Fibroblast of skin of right quadriceps (primary cell): ENCODE data around the gene ZNF222.
A peak's percentile ranks its signal among the peaks of the same experiment; 100 is the strongest.

ENCODE experiments used
- DNase-seq: peaks from one replicate; pipeline ENCODE4 v3.0.0-alpha.2; 2013

The ZNF222 gene

GRCh38 chr19:44055870-44056269, 30.7 kb downstream of the ZNF222 start:
- DNase-seq: no peak

DNA sequence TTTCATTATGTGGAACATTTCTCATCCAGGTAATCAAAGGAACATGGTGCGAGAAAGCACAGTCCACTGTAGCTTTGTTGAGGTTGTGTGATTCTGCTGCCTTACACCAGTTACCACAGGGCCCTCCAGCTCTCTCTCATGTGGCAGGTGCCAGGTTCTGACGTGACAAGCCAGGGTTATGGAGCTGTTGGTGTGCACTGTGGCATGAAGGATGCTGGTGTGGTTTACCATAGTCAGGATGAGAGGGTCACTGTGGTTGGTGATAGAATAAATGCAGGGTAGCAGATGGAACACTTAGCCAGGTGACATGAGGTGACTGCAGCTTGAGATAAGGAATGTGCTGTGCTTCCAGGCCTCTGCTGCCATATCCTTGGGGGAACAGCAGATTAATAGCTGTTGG, 34.0 kb downstream of the ZNF222 start:
- no peak for DNase-seq

- no peak for DNase-seq
These were observed 35.9 kb downstream of the ZNF222 start for GRCh38 chr19:44061038-44061437.

GRCh38 chr19:44066305-44066704, 41.1 kb downstream of the ZNF222 start:
- no peak for DNase-seq

- DNase-seq: no peak
These were observed 44.2 kb downstream of the ZNF222 start for GRCh38 chr19:44069415-44069814.

DNA sequence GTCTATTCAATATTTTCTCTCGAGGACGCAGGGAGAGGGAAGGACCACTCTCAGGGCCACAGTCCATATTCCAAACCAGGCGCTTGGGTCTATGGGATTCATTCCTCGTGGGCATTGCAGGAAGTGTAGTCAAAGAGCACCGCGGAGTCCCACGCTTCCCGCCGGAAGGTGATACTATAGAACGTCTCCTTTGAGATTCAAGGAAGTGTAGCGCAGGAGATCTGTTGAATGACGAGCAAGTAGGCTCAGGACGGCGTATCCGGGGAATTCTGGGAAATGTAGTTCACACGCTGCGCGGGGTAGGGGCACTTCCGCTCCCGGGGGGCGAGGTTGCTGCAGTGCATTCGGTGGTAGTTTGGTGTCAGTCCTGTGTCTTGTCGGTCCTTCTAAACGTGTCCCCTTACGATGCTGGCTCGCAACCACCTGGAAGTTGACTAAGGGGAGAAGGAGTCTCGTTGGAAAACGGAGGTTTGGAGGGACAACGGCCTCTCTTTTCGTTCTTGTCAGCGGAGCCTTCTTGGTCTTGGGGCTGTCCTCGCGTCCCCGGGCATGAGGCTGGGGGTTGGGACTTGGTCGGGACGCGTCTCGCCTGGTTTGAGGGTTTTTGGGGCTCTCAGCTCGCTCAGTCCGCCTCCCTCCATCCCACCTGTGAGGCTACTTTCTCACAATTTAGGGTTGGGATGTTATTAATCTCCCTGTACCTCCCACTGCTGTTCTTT, 46.8 kb downstream of the ZNF222 start, which contains the start of gene ZNF284:
ZNF284 (plus strand) TSS at position 336 of the 719 bp plus-strand sequence. CDS start 4,231 bp downstream, outside the sequence.
- peak; percentile 91 for DNase-seq

- DNase-seq: no peak
These were observed 47.6 kb downstream of the ZNF222 start for GRCh38 chr19:44072543-44073401.

- DNase-seq: no peak
These were observed 51.1 kb downstream of the ZNF222 start for GRCh38 chr19:44076325-44076724.
